Activated CD4-positive, CD25-positive, alpha-beta regulatory T cell (primary cell): Measurements from ENCODE around the gene MAN1B1.
"Not testable (repeated sequence)": the region's sequence is repeated elsewhere in the genome, so short reads cannot be mapped to it uniquely, and the experiment has no call there.

Source experiments
- DNase-seq, 4 experiments: peaks; one replicate each; lab custom pipeline; 2025; lab: John Stamatoyannopoulos, UW

Gene MAN1B1

GRCh38 chr9:137127301-137128157 lies 40.7 kb downstream of the MAN1B1 start:
- DNase-seq = no peak

DNA sequence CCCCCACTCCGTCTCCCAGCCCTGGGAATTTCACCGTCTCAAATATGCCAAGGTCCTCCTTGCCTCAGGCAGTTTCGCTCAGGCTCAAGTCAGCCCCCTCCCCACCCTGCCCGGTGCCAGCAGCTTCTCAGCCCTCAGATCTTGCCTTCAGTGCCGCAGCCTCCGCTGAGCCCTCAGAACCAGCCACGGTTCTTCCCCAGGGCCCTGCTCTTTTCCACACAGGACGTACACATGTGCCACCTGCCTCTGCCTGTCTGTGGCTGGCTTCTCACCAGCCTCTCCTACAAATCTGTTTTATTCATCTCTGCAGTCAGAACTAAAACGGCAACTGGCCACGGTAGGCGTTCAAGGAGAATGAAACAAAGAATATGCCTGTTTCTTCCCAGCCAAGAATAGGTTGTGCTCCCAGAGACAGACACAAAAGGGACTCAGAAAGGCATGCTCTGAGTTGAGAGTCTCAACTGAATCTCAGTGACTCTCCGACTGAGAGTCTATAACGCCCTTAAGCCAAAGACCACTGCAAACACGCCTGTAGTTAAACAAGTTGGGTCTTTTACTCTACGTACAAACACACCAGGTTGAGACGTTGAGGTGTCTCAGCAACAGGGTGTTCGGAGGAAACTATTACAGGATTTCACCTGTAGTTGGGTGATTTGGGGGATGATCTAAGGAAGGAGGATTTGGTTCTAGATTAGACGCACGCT lies 41.5 kb downstream of the MAN1B1 start:
- DNase-seq = no peak

- no peak for DNase-seq
Measured at GRCh38 chr9:137128862-137129455, 42.2 kb downstream of the MAN1B1 start.

DNA sequence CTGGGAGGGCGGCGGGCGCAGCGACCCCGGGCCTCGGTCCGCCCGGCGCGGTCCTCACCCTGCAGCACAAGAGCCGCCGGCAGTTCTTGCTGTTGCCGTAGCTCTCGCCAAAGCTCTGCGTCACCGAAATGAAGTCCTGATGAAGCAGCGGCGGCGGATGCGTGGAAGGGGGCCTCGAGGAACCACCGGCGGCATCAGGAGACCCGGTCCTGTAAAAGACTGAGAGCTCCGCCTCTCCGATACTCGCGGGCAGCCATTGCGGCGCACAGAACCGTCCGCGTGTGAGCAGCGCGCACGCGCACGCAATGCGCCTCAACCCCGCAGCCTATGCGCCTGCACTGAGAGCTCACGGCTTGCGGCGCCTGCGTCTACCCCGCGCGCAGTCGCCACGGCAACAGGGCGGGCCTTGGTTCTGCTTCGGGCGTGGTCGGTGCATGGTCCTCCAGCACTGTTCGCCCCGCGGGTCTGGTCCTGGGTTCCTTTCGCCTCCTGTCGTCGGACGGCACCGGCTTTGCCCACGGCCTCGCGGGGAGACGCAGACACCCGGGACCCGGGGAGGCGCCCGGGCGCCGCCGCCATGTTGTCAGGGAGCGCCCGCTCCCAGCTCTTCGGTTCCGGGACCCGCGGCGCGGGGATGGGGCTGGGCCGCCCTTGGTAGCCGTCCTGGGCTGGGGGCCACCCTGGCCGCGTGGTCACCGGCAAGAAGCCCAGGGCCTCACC lies 42.8 kb downstream of the MAN1B1 start:
- DNase-seq = peak; percentile 69 to 88 (median 82)

GRCh38 chr9:137130176-137130755 lies 43.5 kb downstream of the MAN1B1 start:
- DNase-seq = no peak

DNA sequence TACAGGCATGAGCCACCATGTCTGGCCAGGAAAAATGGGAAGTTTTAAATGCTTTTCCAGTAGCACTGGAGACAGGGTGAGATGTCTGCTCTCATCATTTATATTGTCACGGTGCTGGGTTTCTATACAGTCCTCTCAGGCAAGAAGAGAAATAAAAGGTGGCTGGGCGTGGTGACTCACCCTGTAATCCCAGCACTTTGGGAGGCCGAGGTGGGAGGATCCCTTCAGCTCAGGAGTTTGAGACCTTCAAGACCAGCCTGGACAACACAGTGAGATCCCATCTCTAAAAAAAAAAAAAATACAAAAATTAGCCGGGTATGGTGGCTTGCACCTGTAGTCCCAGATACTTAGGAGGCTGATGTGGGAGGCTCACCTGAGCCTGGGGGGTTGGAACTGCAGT lies 47.4 kb downstream of the MAN1B1 start:
- DNase-seq = no peak

DNA sequence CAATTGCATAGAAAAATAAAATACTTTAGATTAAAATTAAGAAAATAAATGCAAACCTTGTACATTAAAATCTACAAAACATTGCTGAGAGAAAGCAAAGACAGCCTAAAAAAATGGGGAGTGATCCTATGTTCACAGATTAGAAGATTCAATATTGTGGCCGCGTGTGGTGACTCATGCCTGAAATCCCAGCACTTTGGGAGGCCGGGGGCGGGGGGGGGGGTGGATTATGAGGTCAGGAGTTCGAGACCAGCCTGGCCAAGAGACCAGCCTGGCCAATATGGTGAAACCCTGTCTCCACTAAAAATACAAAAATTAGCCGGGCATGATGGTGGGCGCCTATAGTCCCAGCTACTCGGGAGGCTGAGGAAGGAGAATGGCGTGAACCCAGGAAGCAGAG lies 48.4 kb downstream of the MAN1B1 start:
- DNase-seq = not testable (repeated sequence)

DNA sequence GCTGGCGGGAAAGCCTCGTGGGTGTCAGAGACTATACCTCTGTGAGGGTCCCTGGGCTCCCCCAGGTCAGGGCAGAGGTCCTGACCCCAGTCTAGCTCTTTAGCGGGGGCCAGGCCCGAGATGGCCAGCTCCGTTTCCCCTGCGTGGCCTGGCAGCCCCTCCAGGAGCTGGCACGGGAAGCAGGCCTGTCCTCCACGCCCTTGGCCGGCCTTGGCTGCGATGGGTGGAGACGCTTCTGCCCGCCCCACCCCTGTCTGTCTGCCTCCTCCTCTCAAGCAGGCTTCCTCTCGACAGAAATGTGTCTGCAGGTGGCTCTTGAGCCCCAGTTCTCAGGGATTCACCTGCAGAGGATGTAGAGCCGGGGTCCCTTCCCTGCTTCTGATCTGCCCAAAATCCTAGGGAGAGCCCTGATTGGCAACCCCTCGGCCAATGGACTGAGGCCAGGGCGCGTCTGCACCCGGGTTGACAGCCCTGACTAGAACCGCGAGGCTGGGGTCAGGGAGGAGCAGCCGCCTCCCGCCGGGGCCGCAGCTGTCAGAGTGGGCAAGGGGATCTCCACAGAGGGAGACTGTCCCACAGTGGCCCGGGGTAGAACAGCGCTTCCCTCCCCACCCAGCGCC lies 49.6 kb downstream of the MAN1B1 start:
- no peak for DNase-seq

- no peak for DNase-seq
Measured at GRCh38 chr9:137136881-137137607, 50.3 kb downstream of the MAN1B1 start.

DNA sequence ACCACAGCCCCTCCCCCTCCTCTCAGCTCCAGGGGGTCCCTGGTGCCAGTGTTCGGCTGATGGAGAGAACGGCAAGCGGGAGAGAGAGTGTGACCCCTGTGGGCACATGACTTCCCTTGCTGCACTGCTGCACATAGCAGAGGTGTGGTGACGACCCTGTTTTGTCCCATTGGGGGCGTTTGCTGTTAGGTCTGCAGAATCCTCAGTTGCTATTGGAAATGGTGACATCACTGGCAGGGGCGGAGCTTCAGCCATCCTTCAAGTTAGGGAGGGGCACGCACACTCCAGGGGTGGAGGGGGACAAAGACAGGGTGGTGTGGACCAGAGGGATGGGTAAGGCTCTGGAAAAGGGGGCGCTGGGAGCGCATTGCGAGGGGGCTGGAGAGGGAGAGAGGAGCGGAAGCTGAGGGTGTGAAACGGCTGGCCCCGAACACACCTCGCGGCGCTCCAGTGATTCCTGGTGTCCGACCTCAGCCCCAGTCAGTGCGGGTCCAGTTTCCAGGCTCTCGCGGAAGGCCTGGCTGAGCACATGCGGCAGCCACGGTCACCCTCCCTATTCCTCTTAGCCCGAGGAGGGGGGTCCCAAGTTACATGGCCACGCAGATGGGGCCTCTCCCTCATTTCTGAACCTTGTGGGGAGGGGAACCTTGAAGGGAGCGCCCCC lies 51.4 kb downstream of the MAN1B1 start:
- DNase-seq = no peak

- no peak for DNase-seq
Measured at GRCh38 chr9:137138722-137139467, 52.1 kb downstream of the MAN1B1 start, which contains the start of gene GRIN1. Gene GRIN1, plus strand, starts transcription at chr9:137139154. Its CDS starts 333 bp downstream, at chr9:137139487.

DNA sequence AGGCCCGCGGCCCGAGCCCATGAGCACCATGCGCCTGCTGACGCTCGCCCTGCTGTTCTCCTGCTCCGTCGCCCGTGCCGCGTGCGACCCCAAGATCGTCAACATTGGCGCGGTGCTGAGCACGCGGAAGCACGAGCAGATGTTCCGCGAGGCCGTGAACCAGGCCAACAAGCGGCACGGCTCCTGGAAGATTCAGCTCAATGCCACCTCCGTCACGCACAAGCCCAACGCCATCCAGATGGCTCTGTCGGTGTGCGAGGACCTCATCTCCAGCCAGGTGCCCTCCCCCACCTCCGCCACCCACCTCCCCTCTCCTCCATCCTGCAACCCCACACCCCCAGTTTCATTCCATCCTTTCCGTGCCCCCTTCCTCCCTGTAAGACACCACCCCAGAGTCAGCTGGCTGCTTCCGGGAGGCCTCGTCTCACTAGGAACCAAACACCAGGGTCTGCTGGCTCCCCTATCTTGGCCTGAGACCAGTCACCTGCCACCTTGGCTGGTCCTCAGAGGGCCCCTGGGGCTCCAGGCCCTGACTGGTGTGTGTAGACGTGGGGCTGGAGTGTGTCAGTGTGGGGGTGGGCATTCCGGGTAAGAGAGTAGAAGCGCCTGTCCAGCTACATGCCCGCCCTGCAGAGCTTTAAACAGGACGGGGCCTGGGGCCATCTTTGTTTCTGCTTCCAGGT lies 52.8 kb downstream of the MAN1B1 start:
- no peak for DNase-seq

DNA sequence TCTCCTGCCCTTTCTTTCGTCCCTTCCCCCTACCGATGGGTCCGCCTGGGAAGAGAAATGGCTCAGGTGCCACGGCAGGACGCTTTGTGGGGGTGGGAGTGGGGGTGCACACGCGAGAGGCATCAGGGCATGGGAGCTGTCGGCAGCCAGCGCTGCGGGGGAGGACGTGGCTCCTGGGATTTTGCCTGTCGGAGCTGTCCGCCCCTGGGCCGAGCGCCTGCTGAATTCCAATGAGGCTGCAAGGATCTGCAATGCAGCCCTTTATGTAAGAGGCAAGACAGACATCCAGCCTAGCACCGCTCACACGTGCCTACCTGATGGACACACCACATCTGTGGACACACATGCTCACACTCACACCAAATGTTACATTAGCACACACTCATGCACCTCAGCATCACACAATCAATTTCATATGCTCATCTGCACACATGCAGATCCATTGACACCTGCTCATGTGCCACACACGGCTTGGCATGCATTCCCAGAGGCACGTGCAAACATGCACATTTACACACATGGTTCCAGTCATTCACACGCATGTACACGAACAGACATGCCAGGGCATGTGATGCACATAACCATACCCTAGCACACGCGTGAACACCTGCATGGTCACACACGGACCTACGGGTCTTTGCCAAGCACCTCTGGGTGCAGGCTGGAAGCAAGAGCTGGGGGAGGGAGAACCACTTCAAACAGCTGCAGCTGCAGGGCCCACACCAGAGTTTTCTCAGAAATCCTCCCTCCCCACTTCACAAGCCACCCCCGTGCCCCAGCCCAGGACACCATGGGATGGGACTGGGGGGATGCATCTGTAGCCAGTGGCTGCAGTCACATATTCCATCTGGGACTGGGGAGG lies 53.6 kb downstream of the MAN1B1 start:
- no peak for DNase-seq

DNA sequence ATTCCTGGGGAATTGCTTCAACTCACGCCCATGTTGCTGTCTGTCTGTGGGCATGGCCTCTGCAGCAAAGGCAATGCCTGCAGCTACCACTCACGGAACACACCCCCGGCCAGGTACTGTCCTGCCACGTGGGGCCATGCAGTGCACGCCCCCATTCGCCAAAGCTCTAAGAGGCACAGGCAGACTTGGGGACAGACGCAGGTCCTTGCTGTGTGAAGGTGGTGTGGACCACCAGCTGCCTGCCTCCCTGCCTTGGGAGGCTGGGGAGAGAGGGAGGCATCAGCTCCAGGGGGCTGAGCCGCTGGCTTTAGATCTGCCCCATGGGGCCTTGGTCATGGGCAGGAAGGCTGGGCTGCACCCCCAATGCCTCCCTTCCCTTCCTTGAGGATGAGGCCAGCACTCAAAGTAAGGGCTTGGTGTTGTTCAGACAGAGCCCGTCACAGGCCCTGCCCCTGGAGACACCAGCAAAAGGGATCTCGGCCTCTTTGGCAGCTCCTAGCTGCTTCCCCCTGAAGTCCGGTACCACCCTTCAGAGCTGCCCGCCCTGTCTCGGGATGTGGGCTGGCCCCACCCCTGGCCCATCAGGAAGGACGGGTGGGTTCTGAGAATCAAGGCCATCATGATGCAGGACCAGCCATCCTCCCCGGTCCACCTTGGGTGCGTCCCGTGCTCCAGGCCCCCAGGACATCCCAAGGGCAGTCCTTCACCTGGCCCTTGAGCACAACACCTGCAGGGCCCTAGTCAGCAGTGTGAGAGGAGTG lies 54.4 kb downstream of the MAN1B1 start:
- DNase-seq = no peak

GRCh38 chr9:137141976-137142936 lies 55.5 kb downstream of the MAN1B1 start:
- DNase-seq = no peak

DNA sequence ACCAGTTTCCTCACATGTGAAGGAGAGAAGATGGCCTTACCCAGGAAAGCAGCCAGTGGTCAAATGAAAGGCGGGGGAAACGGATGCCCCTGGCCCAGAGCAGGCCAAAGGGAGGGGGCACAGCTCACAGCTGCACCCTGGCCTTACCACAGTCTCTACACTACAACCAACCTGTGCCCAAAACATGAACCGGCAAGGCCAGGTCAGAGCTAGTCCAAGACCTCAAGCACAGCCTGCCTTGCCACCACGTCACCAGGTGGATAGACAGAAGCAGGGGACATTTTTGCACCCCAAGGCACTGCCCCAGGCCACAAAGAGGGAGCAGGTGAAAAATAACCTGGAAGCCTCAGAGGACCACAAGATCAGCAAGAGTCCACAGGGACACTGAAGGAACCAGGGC lies 56.7 kb downstream of the MAN1B1 start:
- DNase-seq = no peak
